SK-N-SH (cell line): ENCODE measurements around the gene CDKAL1. TPM values are rescaled to one million over a fixed set of nuclear protein-coding genes. Genes with fewer than 3 reads are reported as not detected.
A peak's percentile ranks its signal among the peaks of the same experiment; 100 is the strongest.

ENCODE experiments used
- CTCF ChIP-seq: fragments of 200-600 bp; sonication (generic); IDR thresholded peaks from 2 replicates; pipeline ENCODE4 v1.6.1; 2017; ENCODE audit warnings: antibody characterized with exemption, mild to moderate bottlenecking, moderate library complexity
- EZH2phosphoT487 ChIP-seq: fragments of 200-600 bp; sonication (generic); IDR thresholded peaks from 2 replicates; pipeline ENCODE4 v1.6.1; 2017; ENCODE audit warnings: low read depth, mixed run types, mild to moderate bottlenecking, antibody characterized with exemption, moderate library complexity, borderline replicate concordance
- FOSL2 ChIP-seq: IDR thresholded peaks from 2 replicates; pipeline ENCODE4 v1.4.0; 2012; ENCODE audit warnings: low read depth, mild to moderate bottlenecking, moderate library complexity, borderline replicate concordance
- FOXJ3 ChIP-seq: sonication (generic); formaldehyde crosslinking; IDR thresholded peaks from 2 replicates; pipeline ENCODE4 v1.5.1; 2020; ENCODE audit warnings: mild to moderate bottlenecking, missing genetic modification reagents
- FOXM1 ChIP-seq: IDR thresholded peaks from 2 replicates; pipeline ENCODE4 v1.4.0; 2012; ENCODE audit warnings: low read depth, mild to moderate bottlenecking
- GABPA ChIP-seq: IDR thresholded peaks from 2 replicates; pipeline ENCODE4 v1.4.0; 2012; ENCODE audit warnings: low read depth, mild to moderate bottlenecking
- GATA2 ChIP-seq: sonication (generic); formaldehyde crosslinking; IDR thresholded peaks from 2 replicates; pipeline ENCODE4 v1.5.0; 2020; ENCODE audit warnings: mild to moderate bottlenecking, missing genetic modification reagents
- MAX ChIP-seq: IDR thresholded peaks from 2 replicates; pipeline ENCODE4 v1.4.0; 2012; ENCODE audit warnings: low read depth
- MEF2A ChIP-seq: IDR thresholded peaks from 2 replicates; pipeline ENCODE4 v1.4.0; 2012; ENCODE audit warnings: low read depth, borderline replicate concordance
- MXI1 ChIP-seq: IDR thresholded peaks from 2 replicates; pipeline ENCODE4 v1.6.1; 2012; ENCODE audit warnings: mild to moderate bottlenecking, low read depth, low read length, improper control_type of control experiment
- NFIC ChIP-seq: IDR thresholded peaks from 2 replicates; pipeline ENCODE4 v1.4.0; 2012; ENCODE audit warnings: borderline replicate concordance
- RAD21 ChIP-seq: IDR thresholded peaks from 2 replicates; pipeline ENCODE4 v1.6.1; 2012; ENCODE audit warnings: mild to moderate bottlenecking, low read length
- REST ChIP-seq: IDR thresholded peaks from 2 replicates; pipeline ENCODE4 v1.6.1; 2012; ENCODE audit warnings: mild to moderate bottlenecking, low read depth, low read length, moderate library complexity
- RFX5 ChIP-seq: IDR thresholded peaks from 2 replicates; pipeline ENCODE4 v1.6.1; 2012; ENCODE audit warnings: mild to moderate bottlenecking, improper control_type of control experiment, low read length
- RXRA ChIP-seq: IDR thresholded peaks from 2 replicates; pipeline ENCODE4 v1.4.0; 2012; ENCODE audit warnings: low read depth, mild to moderate bottlenecking, borderline replicate concordance
- SIN3A ChIP-seq: IDR thresholded peaks from 2 replicates; pipeline ENCODE4 v1.6.1; 2012; ENCODE audit warnings: low read depth, mild to moderate bottlenecking, low read length, moderate library complexity, borderline replicate concordance
- TAF1 ChIP-seq: IDR thresholded peaks from 2 replicates; pipeline ENCODE4 v1.6.1; 2012; ENCODE audit warnings: low read depth, mild to moderate bottlenecking, low read length, moderate library complexity, borderline replicate concordance
- TCF12 ChIP-seq: IDR thresholded peaks from 2 replicates; pipeline ENCODE4 v1.4.0; 2012
- TEAD4 ChIP-seq: IDR thresholded peaks from 2 replicates; pipeline ENCODE4 v1.4.0; 2012; ENCODE audit warnings: mild to moderate bottlenecking, borderline replicate concordance; ENCODE audit not compliant: insufficient read depth
- USF1 ChIP-seq: IDR thresholded peaks from 2 replicates; pipeline ENCODE4 v1.4.0; 2012; ENCODE audit warnings: low read depth, borderline replicate concordance
- YY1 ChIP-seq: IDR thresholded peaks from 2 replicates; pipeline ENCODE4 v1.4.0; 2012; ENCODE audit warnings: low read depth, mild to moderate bottlenecking
- polyA plus RNA-seq, 3 experiments: library from polyadenylated mRNA; depleted of rRNA; stranded (reverse); fragments of >200 nt; gene quantifications; 2 replicates each; pipeline ENCODE4 v1.2.3, GENCODE V29; 2012

CDKAL1 gene
- polyA plus RNA-seq, 1 of the 3 experiments (the other 2 are of a cell fraction) = 2.6 TPM

- no peak for TF ChIP-seq SIN3A
- TF ChIP-seq TCF12 = peak; percentile 75
- no peak for TF ChIP-seq RFX5
- no peak for TF ChIP-seq EZH2phosphoT487
- peak; percentile 60 for TF ChIP-seq GABPA
- TF ChIP-seq MEF2A = peak; percentile 22; the same call in 1 of the 2 replicates
- no peak for TF ChIP-seq REST
- TF ChIP-seq FOSL2 = peak; percentile 96
- peak; percentile 87; the same call in 1 of the 2 replicates for TF ChIP-seq RXRA
- TF ChIP-seq USF1 = no peak
- TF ChIP-seq YY1 = no peak
- TF ChIP-seq FOXM1 = peak; percentile 52; the same call in 1 of the 2 replicates
- peak; percentile 34; the same call in 1 of the 2 replicates for TF ChIP-seq MAX
- TF ChIP-seq RAD21 = no peak
- no peak for TF ChIP-seq FOXJ3 (CRISPR knock-in tag)
- peak; percentile 38; the same call in 1 of the 2 replicates for TF ChIP-seq NFIC
- peak; percentile 87 for TF ChIP-seq TEAD4
- no peak for TF ChIP-seq TAF1
- no peak for TF ChIP-seq CTCF
- TF ChIP-seq MXI1 = no peak
- no peak for TF ChIP-seq GATA2 (CRISPR knock-in tag)
Observed at GRCh38 chr6:20811109-20811761, 277.0 kb downstream of the CDKAL1 start (continued).
